Activated naive CD8-positive, alpha-beta T cell (primary cell): ENCODE measurements around the gene ANKRD34B.

Source experiments
- H3K27ac Mint-ChIP-seq: one replicate; pipeline ENCODE4 v1.8.0; 2021; ENCODE audit warnings: mixed read lengths
- H3K27me3 Mint-ChIP-seq: one replicate; pipeline ENCODE4 v1.8.0; 2021; ENCODE audit warnings: mixed read lengths
- H3K36me3 Mint-ChIP-seq: one replicate; pipeline ENCODE4 v1.8.0; 2021; ENCODE audit warnings: mixed read lengths
- H3K4me1 Mint-ChIP-seq: one replicate; pipeline ENCODE4 v1.8.0; 2021; ENCODE audit warnings: low read depth, mixed read lengths
- H3K4me3 Mint-ChIP-seq: one replicate; pipeline ENCODE4 v1.8.0; 2021; ENCODE audit warnings: mild to moderate bottlenecking, mixed read lengths
- H3K9me3 Mint-ChIP-seq: one replicate; pipeline ENCODE4 v1.8.0; 2021; ENCODE audit warnings: low read depth, mixed read lengths

Gene ANKRD34B

GRCh38 chr5:80569961-80570786, at the start of gene ANKRD34B:
Gene ANKRD34B, minus strand, starts transcription at chr5:80570280. Its CDS starts 10,261 bp downstream, at chr5:80560019.
- no peaks in the 10 kb centered on the region for H3K36me3 Mint-ChIP-seq
- no peaks in the 10 kb centered on the region for H3K9me3 Mint-ChIP-seq
- peak within 1 kb of the TSS; percentile 77 for H3K4me3 Mint-ChIP-seq
- H3K27ac Mint-ChIP-seq = no peak within 1 kb of the TSS
- H3K27me3 Mint-ChIP-seq = peaks cover 43% of the 10 kb centered on the region
- H3K4me1 Mint-ChIP-seq = peaks cover 4% of the 10 kb centered on the region

- Mint-ChIP-seq H3K9me3 (no peaks in the 10 kb centered on the region), H3K4me1 (no peaks in the 10 kb centered on the region), H3K4me3 (no peak overlapping the region), H3K36me3 (peaks cover 22% of the 10 kb centered on the region), H3K27me3 (no peaks in the 10 kb centered on the region), H3K27ac (no peak overlapping the region)
These were observed 49.0 kb upstream of the ANKRD34B start for GRCh38 chr5:80619086-80619485.

- Mint-ChIP-seq H3K4me1 (no peaks in the 10 kb centered on the region), H3K4me3 (no peak overlapping the region), H3K36me3 (peaks cover 22% of the 10 kb centered on the region), H3K9me3 (no peaks in the 10 kb centered on the region), H3K27me3 (no peaks in the 10 kb centered on the region), H3K27ac (no peak overlapping the region)
These were observed 48.4 kb upstream of the ANKRD34B start for GRCh38 chr5:80618438-80618837.

- H3K4me3 Mint-ChIP-seq = no peak overlapping the region
- no peaks in the 10 kb centered on the region for H3K9me3 Mint-ChIP-seq
- peaks cover 8% of the 10 kb centered on the region for H3K36me3 Mint-ChIP-seq
- no peaks in the 10 kb centered on the region for H3K27me3 Mint-ChIP-seq
- H3K27ac Mint-ChIP-seq = no peak overlapping the region
- H3K4me1 Mint-ChIP-seq = no peaks in the 10 kb centered on the region
These were observed 45.3 kb upstream of the ANKRD34B start for GRCh38 chr5:80615266-80615914.

GRCh38 chr5:80609692-80610091, 39.6 kb upstream of the ANKRD34B start:
- Mint-ChIP-seq H3K36me3 (peaks cover 10% of the 10 kb centered on the region), H3K27me3 (no peaks in the 10 kb centered on the region), H3K9me3 (no peaks in the 10 kb centered on the region), H3K27ac (no peak overlapping the region), H3K4me1 (no peaks in the 10 kb centered on the region), H3K4me3 (no peak overlapping the region)

- Mint-ChIP-seq H3K4me1 (no peaks in the 10 kb centered on the region), H3K36me3 (peaks cover 10% of the 10 kb centered on the region), H3K9me3 (no peaks in the 10 kb centered on the region), H3K4me3 (no peak overlapping the region), H3K27me3 (no peaks in the 10 kb centered on the region), H3K27ac (no peak overlapping the region)
These were observed 38.7 kb upstream of the ANKRD34B start for GRCh38 chr5:80608731-80609130.

GRCh38 chr5:80607832-80608231, 37.8 kb upstream of the ANKRD34B start:
- peaks cover 10% of the 10 kb centered on the region for H3K36me3 Mint-ChIP-seq
- H3K4me1 Mint-ChIP-seq = no peaks in the 10 kb centered on the region
- no peak overlapping the region for H3K4me3 Mint-ChIP-seq
- H3K9me3 Mint-ChIP-seq = no peaks in the 10 kb centered on the region
- no peaks in the 10 kb centered on the region for H3K27me3 Mint-ChIP-seq
- no peak overlapping the region for H3K27ac Mint-ChIP-seq

GRCh38 chr5:80607343-80607742, 37.3 kb upstream of the ANKRD34B start:
- Mint-ChIP-seq H3K27me3 (no peaks in the 10 kb centered on the region), H3K36me3 (peaks cover 10% of the 10 kb centered on the region), H3K9me3 (no peaks in the 10 kb centered on the region), H3K27ac (no peak overlapping the region), H3K4me1 (no peaks in the 10 kb centered on the region), H3K4me3 (no peak overlapping the region)

- peaks cover 2% of the 10 kb centered on the region for H3K27me3 Mint-ChIP-seq
- no peak overlapping the region for H3K4me3 Mint-ChIP-seq
- no peaks in the 10 kb centered on the region for H3K36me3 Mint-ChIP-seq
- no peak overlapping the region for H3K27ac Mint-ChIP-seq
- no peaks in the 10 kb centered on the region for H3K4me1 Mint-ChIP-seq
- H3K9me3 Mint-ChIP-seq = no peaks in the 10 kb centered on the region
These were observed 31.0 kb upstream of the ANKRD34B start for GRCh38 chr5:80600943-80601693.

GRCh38 chr5:80597500-80597899, 27.4 kb upstream of the ANKRD34B start:
- no peaks in the 10 kb centered on the region for H3K9me3 Mint-ChIP-seq
- H3K27ac Mint-ChIP-seq = no peak overlapping the region
- H3K36me3 Mint-ChIP-seq = no peaks in the 10 kb centered on the region
- H3K4me1 Mint-ChIP-seq = no peaks in the 10 kb centered on the region
- no peak overlapping the region for H3K4me3 Mint-ChIP-seq
- H3K27me3 Mint-ChIP-seq = peaks cover 2% of the 10 kb centered on the region

- H3K36me3 Mint-ChIP-seq = no peaks in the 10 kb centered on the region
- no peaks in the 10 kb centered on the region for H3K4me1 Mint-ChIP-seq
- peaks cover 4% of the 10 kb centered on the region for H3K27me3 Mint-ChIP-seq
- H3K4me3 Mint-ChIP-seq = no peak overlapping the region
- no peak overlapping the region for H3K27ac Mint-ChIP-seq
- H3K9me3 Mint-ChIP-seq = no peaks in the 10 kb centered on the region
These were observed 24.7 kb upstream of the ANKRD34B start for GRCh38 chr5:80594810-80595209.

- Mint-ChIP-seq H3K4me1 (no peaks in the 10 kb centered on the region), H3K36me3 (no peaks in the 10 kb centered on the region), H3K27ac (no peak overlapping the region), H3K4me3 (no peak overlapping the region), H3K9me3 (no peaks in the 10 kb centered on the region), H3K27me3 (peaks cover 2% of the 10 kb centered on the region)
These were observed 22.7 kb upstream of the ANKRD34B start for GRCh38 chr5:80592761-80593160.

- no peak overlapping the region for H3K27ac Mint-ChIP-seq
- no peaks in the 10 kb centered on the region for H3K36me3 Mint-ChIP-seq
- no peaks in the 10 kb centered on the region for H3K4me1 Mint-ChIP-seq
- H3K4me3 Mint-ChIP-seq = no peak overlapping the region
- peaks cover 2% of the 10 kb centered on the region for H3K27me3 Mint-ChIP-seq
- H3K9me3 Mint-ChIP-seq = no peaks in the 10 kb centered on the region
These were observed 22.0 kb upstream of the ANKRD34B start for GRCh38 chr5:80592105-80592504.

- Mint-ChIP-seq H3K27ac (no peak overlapping the region), H3K27me3 (peaks cover 2% of the 10 kb centered on the region), H3K9me3 (no peaks in the 10 kb centered on the region), H3K4me3 (no peak overlapping the region), H3K4me1 (no peaks in the 10 kb centered on the region), H3K36me3 (no peaks in the 10 kb centered on the region)
These were observed 21.3 kb upstream of the ANKRD34B start for GRCh38 chr5:80591352-80591751.

GRCh38 chr5:80590766-80591165, 20.7 kb upstream of the ANKRD34B start:
- no peaks in the 10 kb centered on the region for H3K4me1 Mint-ChIP-seq
- no peak overlapping the region for H3K4me3 Mint-ChIP-seq
- no peak overlapping the region for H3K27ac Mint-ChIP-seq
- no peaks in the 10 kb centered on the region for H3K36me3 Mint-ChIP-seq
- H3K27me3 Mint-ChIP-seq = peaks cover 2% of the 10 kb centered on the region
- no peaks in the 10 kb centered on the region for H3K9me3 Mint-ChIP-seq
